H1 (cell line): ENCODE results near the gene VEZT. TPM values are rescaled to one million over a fixed set of nuclear protein-coding genes. Genes with fewer than 3 reads are reported as not detected.

Source experiments
- CTCF ChIA-PET: fragments of 300-600 bp; sonication (Branson Sonifier 250); formaldehyde crosslinking; loops from one replicate; lab custom pipeline; 2021; ENCODE audit not compliant: partially characterized antibody; lab: Charles Lee
- POLR2A ChIA-PET: fragments of 300-600 bp; sonication (Branson Sonifier 250); formaldehyde crosslinking; loops from one replicate; lab custom pipeline; 2021; ENCODE audit warnings: inconsistent platforms; ENCODE audit not compliant: partially characterized antibody; lab: Charles Lee
- DNase-seq, 2 experiments: peaks; one replicate each; pipeline versions ENCODE4 v3.0.0 to v3.0.0-alpha.2; 2010 to 2022; ENCODE audit warnings: low spot score in 2 of 2, low read depth in 1 of 2, mixed read lengths in 1 of 2
- FAIRE-seq: peaks from 2 replicates; lab custom pipeline; 2011; peaks lifted over from hg19 to GRCh38; lab: Jason Lieb, UNC
- H2AFZ ChIP-seq: 2 replicates; pipeline ENCODE4 v1.8.1; 2012; ENCODE audit warnings: low read length, inconsistent platforms
- H2AK5ac ChIP-seq: 2 replicates; pipeline ENCODE4 v1.6.1; 2013; ENCODE audit warnings: low read depth, low read length
- H2BK120ac ChIP-seq: replicated peaks from 2 replicates; pipeline ENCODE3; 2013; ENCODE audit warnings: low read depth, low read length, inconsistent platforms
- H2BK12ac ChIP-seq: 2 replicates; pipeline ENCODE4 v1.6.1; 2013; ENCODE audit warnings: low read depth, low read length
- H2BK15ac ChIP-seq: 2 replicates; pipeline ENCODE4 v1.6.1; 2013; ENCODE audit warnings: low read length
- H2BK20ac ChIP-seq: 2 replicates; pipeline ENCODE4 v1.6.1; 2013; ENCODE audit warnings: low read length
- H2BK5ac ChIP-seq: 2 replicates; pipeline ENCODE4 v1.6.1; 2013; ENCODE audit warnings: low read depth, low read length
- H3K14ac ChIP-seq: 2 replicates; pipeline ENCODE4 v1.6.1; 2013; ENCODE audit warnings: inconsistent platforms; ENCODE audit not compliant: insufficient read length
- H3K18ac ChIP-seq: 2 replicates; pipeline ENCODE4 v1.6.1; 2013; ENCODE audit warnings: low read length; ENCODE audit errors: extremely low read depth
- H3K23ac ChIP-seq: 2 replicates; pipeline ENCODE4 v1.6.1; 2013; ENCODE audit warnings: inconsistent platforms; ENCODE audit not compliant: insufficient read length
- H3K23me2 ChIP-seq: 2 replicates; pipeline ENCODE4 v1.6.1; 2013; ENCODE audit warnings: low read depth, low read length
- H3K27ac ChIP-seq: 2 replicates; pipeline ENCODE4 v1.6.1; 2011; ENCODE audit warnings: low read depth, low read length, inconsistent platforms
- H3K27me3 ChIP-seq, 4 experiments: replicated peaks in 1 of 4; 1 replicate in 1 of 4; 2 replicates in 3 of 4; pipeline versions ENCODE4 v1.6.1 to v1.8.1; 2011 to 2013; ENCODE audit warnings: low read length in 3 of 4, mild to moderate bottlenecking in 3 of 4, inconsistent platforms in 2 of 4, mixed read lengths in 2 of 4, moderate library complexity in 1 of 4; ENCODE audit not compliant: control insufficient read depth in 3 of 4, insufficient read depth in 3 of 4; ENCODE audit errors: extremely low read depth in 1 of 4
- H3K36me3 ChIP-seq, 4 experiments: 2 replicates each; pipeline versions ENCODE4 v1.6.1 to v1.8.1; 2011 to 2013; ENCODE audit warnings: mild to moderate bottlenecking in 4 of 4, low read length in 3 of 4, moderate library complexity in 2 of 4, control low read depth in 1 of 4, inconsistent platforms in 1 of 4; ENCODE audit not compliant: insufficient read depth in 4 of 4, control insufficient read depth in 2 of 4
- H3K4ac ChIP-seq: replicated peaks from 2 replicates; pipeline ENCODE3; 2013; ENCODE audit warnings: low read length, low read depth, mixed read lengths, inconsistent platforms; ENCODE audit not compliant: insufficient read length
- H3K4me1 ChIP-seq, 4 experiments: replicated peaks in 1 of 4; 1 replicate in 1 of 4; 2 replicates in 3 of 4; pipeline versions ENCODE4 v1.6.1 to v1.8.1; 2011 to 2013; ENCODE audit warnings: low read length in 3 of 4, inconsistent platforms in 2 of 4, mixed read lengths in 1 of 4; ENCODE audit not compliant: insufficient read depth in 4 of 4, control insufficient read depth in 3 of 4
- H3K4me2 ChIP-seq, 2 experiments: 2 replicates each; pipeline versions ENCODE4 v1.6.1 to v1.8.1; 2011 to 2013; ENCODE audit warnings: low read depth in 2 of 2, low read length in 2 of 2, control low read depth in 1 of 2, inconsistent platforms in 1 of 2, mild to moderate bottlenecking in 1 of 2; ENCODE audit not compliant: insufficient read depth in 1 of 2
- H3K4me3 ChIP-seq, 4 experiments: fragments of 200-600, 300-600 bp in 1 of 4; sonication (generic), shearing (Covaris generic), sonication (Bioruptor Twin) in 1 of 4; 2 replicates each; pipeline versions ENCODE4 v1.5.1 to v1.8.1; 2011 to 2016; ENCODE audit warnings: low read length in 4 of 4, low read depth in 3 of 4, control low read depth in 2 of 4, inconsistent platforms in 2 of 4, mild to moderate bottlenecking in 2 of 4, mixed read lengths in 1 of 4, moderate library complexity in 1 of 4; ENCODE audit not compliant: insufficient read depth in 2 of 4; ENCODE audit errors: extremely low read depth in 1 of 4
- H3K56ac ChIP-seq: replicated peaks from 2 replicates; pipeline ENCODE3; 2013; ENCODE audit warnings: low read depth, mild to moderate bottlenecking, mixed read lengths, low read length, inconsistent platforms; ENCODE audit not compliant: insufficient read length
- H3K79me1 ChIP-seq: 2 replicates; pipeline ENCODE4 v1.6.1; 2013; ENCODE audit warnings: low read depth, low read length, control low read depth
- H3K79me2 ChIP-seq, 2 experiments: 2 replicates each; pipeline versions ENCODE4 v1.6.1 to v1.8.1; 2012 to 2013; ENCODE audit warnings: low read length in 2 of 2, mild to moderate bottlenecking in 2 of 2, inconsistent platforms in 1 of 2; ENCODE audit not compliant: insufficient read depth in 2 of 2, control insufficient read depth in 1 of 2
- H3K9ac ChIP-seq, 4 experiments: replicated peaks in 1 of 4; 1 replicate in 1 of 4; 2 replicates in 3 of 4; pipeline versions ENCODE4 v1.6.1 to v1.8.1; 2011 to 2013; ENCODE audit warnings: low read depth in 3 of 4, low read length in 3 of 4, control low read depth in 2 of 4, mild to moderate bottlenecking in 2 of 4, moderate library complexity in 2 of 4, inconsistent platforms in 1 of 4; ENCODE audit errors: extremely low read depth in 1 of 4
- H3K9me3 ChIP-seq, 2 experiments: 2 replicates each; pipeline versions ENCODE4 v1.6.1 to v1.8.1; 2012 to 2013; ENCODE audit warnings: mild to moderate bottlenecking in 2 of 2, moderate library complexity in 2 of 2, control low read depth in 1 of 2, inconsistent platforms in 1 of 2, low read depth in 1 of 2, low read length in 1 of 2, mixed read lengths in 1 of 2; ENCODE audit not compliant: insufficient read depth in 2 of 2
- H4K20me1 ChIP-seq, 2 experiments: replicated peaks in 1 of 2; 2 replicates each; pipeline versions ENCODE3 to v1.8.1; 2011 to 2013; ENCODE audit warnings: inconsistent platforms in 2 of 2, low read length in 2 of 2, mild to moderate bottlenecking in 1 of 2; ENCODE audit not compliant: insufficient read depth in 2 of 2, control insufficient read depth in 1 of 2
- H4K5ac ChIP-seq: 2 replicates; pipeline ENCODE4 v1.6.1; 2013; ENCODE audit warnings: low read length, low read depth, mixed read lengths, inconsistent platforms; ENCODE audit not compliant: insufficient read length
- H4K8ac ChIP-seq: 2 replicates; pipeline ENCODE4 v1.8.0; 2013; ENCODE audit warnings: mild to moderate bottlenecking, moderate library complexity, low read length, inconsistent platforms; ENCODE audit not compliant: insufficient read depth; ENCODE audit errors: extremely low read depth
- H4K91ac ChIP-seq: replicated peaks from 2 replicates; pipeline ENCODE3; 2013; ENCODE audit warnings: low read length, mixed read lengths, inconsistent platforms; ENCODE audit not compliant: insufficient read length
- GTF2F1 ChIP-seq: IDR thresholded peaks from 2 replicates; pipeline ENCODE4 v1.6.1; 2012; ENCODE audit warnings: low read depth, low read length, improper control_type of control experiment, borderline replicate concordance
- NRF1 ChIP-seq: IDR thresholded peaks from 2 replicates; pipeline ENCODE4 v1.6.1; 2011; ENCODE audit warnings: mild to moderate bottlenecking, low read depth, low read length, improper control_type of control experiment
- RXRA ChIP-seq: IDR thresholded peaks from 2 replicates; pipeline ENCODE4 v1.6.1; 2011; ENCODE audit warnings: low read depth, mild to moderate bottlenecking, low read length, moderate library complexity; ENCODE audit not compliant: insufficient read depth
- WGBS, 2 experiments: shearing (Covaris generic) in 1 of 2; methylation state at CpG; one replicate each; pipeline versions ENCODE4 v1.1.6 to v1.1.7; 2013 to 2015; ENCODE audit warnings: low lambda C conversion rate in 2 of 2, mixed read lengths in 2 of 2, inconsistent platforms in 1 of 2, low coverage in 1 of 2, missing lambda C conversion rate in 1 of 2; ENCODE audit not compliant: insufficient replicate concordance in 2 of 2, insufficient coverage in 1 of 2, insufficient read length in 1 of 2; ENCODE audit errors: extremely low coverage in 1 of 2, missing lambda C conversion rate in 1 of 2; 5-methylcytosine and 5-hydroxymethylcytosine counted together
- polyA plus RNA-seq, 7 experiments: library from polyadenylated mRNA; depleted of rRNA in 3 of 7; stranded (reverse) in 5 of 7; unstranded in 2 of 7; fragments of >200 nt in 5 of 7; fragments of 200-250 nt in 2 of 7; gene quantifications; 1 replicate in 5 of 7; 2 replicates in 1 of 7; 4 replicates in 1 of 7; pipeline versions ENCODE4 v1.2.1 to v1.2.3, GENCODE V29; 2011 to 2013; ENCODE audit warnings: missing spikeins in 2 of 7, mixed read lengths in 2 of 7
- total RNA-seq: library from RNA; stranded (reverse); fragmentation: NEBNext Ultra II Directional; extraction: Animal tissue kit (Norgen Biotek cat#: 25700); gene quantifications from 2 replicates; pipeline ENCODE4 v1.2.1, GENCODE V29; 2021

The VEZT gene
- total and polyA plus RNA-seq, 2 of the 8 experiments (the other 6 are each of a cell fraction or from before 2014, with no cell fraction given), result 44.0 to 56.1 TPM

DNA sequence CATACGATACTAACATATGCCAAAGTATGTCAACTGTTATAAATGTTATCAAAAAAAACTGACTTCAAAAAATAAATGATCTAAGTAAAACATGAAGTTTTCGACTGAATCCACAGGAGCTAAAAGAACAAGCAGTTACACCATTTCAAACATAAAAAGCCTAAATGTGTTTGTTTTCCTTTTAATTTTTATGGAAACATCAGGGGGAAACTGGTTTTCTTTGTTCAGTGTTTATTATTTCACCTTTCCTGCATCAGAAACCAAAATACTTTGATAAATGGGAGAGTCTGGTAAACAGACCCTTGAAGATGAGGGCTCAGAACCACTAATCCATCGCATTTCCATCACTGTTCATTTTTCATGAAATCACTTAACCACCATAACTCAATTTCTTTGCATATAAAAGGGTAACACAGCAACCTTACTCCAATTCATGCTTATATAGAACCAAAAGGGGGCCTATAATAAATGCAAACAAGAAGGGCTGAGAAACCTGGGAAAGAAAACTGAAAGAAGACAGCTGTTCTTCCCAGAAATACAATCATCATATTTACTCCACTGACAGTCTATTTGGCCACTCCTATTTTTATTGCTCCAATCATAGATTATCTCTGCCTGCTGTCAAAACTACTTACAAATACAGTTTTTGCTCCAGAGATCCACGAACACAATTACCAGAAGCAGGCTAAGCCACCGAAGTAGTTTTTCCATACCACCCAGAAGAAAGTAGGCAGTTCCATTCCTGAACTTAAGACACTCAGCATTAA is 17.3 kb upstream of the VEZT start:
- Histone ChIP-seq H3K9ac (no peak overlapping the region), H4K5ac (no peak overlapping the region), H3K4me2 (no peak overlapping the region), H3K4me1 (peaks cover 0 to 22% (median 16%) of the 10 kb centered on the region in 4 experiments), H3K23ac (no peak overlapping the region), H3K4ac (no peak overlapping the region), H2BK120ac (no peak overlapping the region), H3K79me2 (peaks cover 0 to 85% of the 10 kb centered on the region in 2 experiments; a peak in 3 of 4 replicates), H3K56ac (no peak overlapping the region), H3K14ac (no peak overlapping the region), H3K9me3 (no peaks in the 10 kb centered on the region)
- POLR2A ChIA-PET, result interaction anchor here (1.1 to 4.3 kb wide), 3 partner anchors 9 to 16 kb away, joined by 3 to 20 read pairs (median 6); partner anchors contain the start of genes FGD6 and VEZT
- no peak for DNase-seq
- CTCF ChIA-PET, result interaction anchor here (1.0 kb wide), 1 partner anchor 11 kb away, joined by 3 read pairs; no protein-coding TSS in a partner anchor
- TF ChIP-seq NRF1 (no peak), GTF2F1 (no peak), RXRA (no peak)
- TF ChIP-seq, all 59 proteins: peak for 0
- no peaks in the 10 kb centered on the region for H3K23me2 ChIP-seq
- H3K36me3 ChIP-seq, result no peaks in the 10 kb centered on the region
- H2BK12ac ChIP-seq, result no peak overlapping the region
- no peaks in the 10 kb centered on the region for H3K79me1 ChIP-seq
- 90% methylated on average over 5 of the region's 5 CpGs; no CpG with 5 or more reads in 1 of the 2 experiments for WGBS, 2 experiments
- no peak overlapping the region for H2BK5ac ChIP-seq
- no peaks in the 10 kb centered on the region for H4K20me1 ChIP-seq
- no peak overlapping the region for H4K8ac ChIP-seq
- H2BK20ac ChIP-seq, result no peak overlapping the region
- H4K91ac ChIP-seq, result no peak overlapping the region
- no peak overlapping the region for H3K4me3 ChIP-seq
- no peaks in the 10 kb centered on the region for H3K27me3 ChIP-seq
- H2AK5ac ChIP-seq, result no peak overlapping the region
- no peak overlapping the region for H3K18ac ChIP-seq
- H2AFZ ChIP-seq, result no peak overlapping the region
- no peak overlapping the region for H2BK15ac ChIP-seq
- FAIRE-seq, result no peak
- H3K27ac ChIP-seq, result no peak overlapping the region
